Measurements from ENCODE around the gene TMED4.

DNA sequence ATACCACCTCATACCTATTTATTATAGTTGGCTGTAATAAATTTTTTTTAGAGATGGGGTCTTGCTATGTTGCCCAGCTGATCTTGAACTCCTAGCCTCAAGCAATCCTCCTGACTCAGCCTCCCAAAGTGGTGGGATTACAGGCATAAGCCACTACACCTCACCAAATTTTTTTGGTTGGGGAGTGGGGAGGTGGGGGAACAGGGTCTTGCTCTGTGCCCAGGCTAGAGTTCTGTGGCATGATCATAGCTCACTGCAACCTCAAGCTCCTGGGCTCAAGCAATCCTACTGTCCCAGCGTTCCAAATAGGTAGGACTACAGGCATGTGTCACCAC is 20.5 kb upstream of the TMED4 start:
- no peak for TF ChIP-seq POLR2A (IDR thresholded peaks at IDR 0.05; ENCODE audit: low read depth, low read length)
- no peak for TF ChIP-seq POLR2AphosphoS5 (IDR thresholded peaks at IDR 0.05; ENCODE audit: low read depth, low read length)

Measured in GM12891 (cell line).